GM18519 (cell line): Measurements from ENCODE around the gene TMEM97.

Experiments
- ATAC-seq: cut with Tn5 transposase; IDR thresholded peaks from one replicate; pipeline ENCODE4 v1.9.1; 2021; ENCODE audit warnings: mild to moderate bottlenecking, moderate library complexity; ENCODE audit not compliant: unreplicated experiment, low FRiP score

Gene TMEM97

GRCh38 chr17:28363776-28364650, 45.0 kb downstream of the TMEM97 start:
- ATAC-seq, result no peak

GRCh38 chr17:28364665-28365363, 45.8 kb downstream of the TMEM97 start, which contains the start of gene SEBOX:
Gene SEBOX (minus strand): TSS chr17:28365199. CDS start chr17:28365151, 48 bp downstream.
- no peak for ATAC-seq

DNA sequence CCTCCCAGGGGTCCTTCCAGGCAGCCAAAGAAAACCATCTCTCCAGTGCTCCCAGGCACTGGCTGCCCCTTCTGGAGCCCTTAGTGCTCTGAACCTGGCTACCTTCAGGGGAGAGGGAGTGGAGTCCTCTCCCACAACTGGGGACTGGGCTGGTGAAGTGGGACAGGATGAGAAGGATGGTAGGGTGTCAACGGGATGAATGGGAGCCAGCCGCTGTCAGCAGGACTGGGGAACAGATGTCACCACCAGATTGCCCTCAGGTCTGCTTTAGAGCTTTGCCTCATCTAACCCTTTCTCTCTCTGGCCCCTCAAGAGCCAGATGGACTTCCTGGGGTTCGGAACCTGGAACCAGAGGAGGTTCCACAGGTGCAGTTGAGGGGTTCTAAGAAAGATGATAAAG, 46.5 kb downstream of the TMEM97 start:
- ATAC-seq, result no peak

DNA sequence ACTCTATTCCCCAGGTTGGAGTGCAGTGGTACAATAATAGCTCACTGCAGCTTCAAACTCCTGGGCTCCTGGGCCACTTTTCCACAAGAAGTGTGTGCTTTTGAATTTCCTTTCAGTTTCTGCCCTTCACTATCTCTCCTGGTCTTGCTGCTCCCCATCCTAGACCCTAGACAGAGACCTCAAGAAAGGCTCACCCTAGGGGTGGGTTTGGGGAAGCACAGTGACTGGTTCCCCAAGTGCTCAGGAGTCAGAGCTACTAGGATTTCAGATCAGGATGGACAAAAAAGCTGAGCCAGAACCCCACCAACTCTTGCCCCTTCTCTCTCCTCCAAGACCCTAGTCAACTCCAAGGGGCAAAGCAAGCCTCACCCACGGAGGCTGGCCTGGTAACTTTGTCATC, 47.6 kb downstream of the TMEM97 start:
- ATAC-seq, result no peak

GRCh38 chr17:28367641-28368305, 48.8 kb downstream of the TMEM97 start:
- no peak for ATAC-seq

DNA sequence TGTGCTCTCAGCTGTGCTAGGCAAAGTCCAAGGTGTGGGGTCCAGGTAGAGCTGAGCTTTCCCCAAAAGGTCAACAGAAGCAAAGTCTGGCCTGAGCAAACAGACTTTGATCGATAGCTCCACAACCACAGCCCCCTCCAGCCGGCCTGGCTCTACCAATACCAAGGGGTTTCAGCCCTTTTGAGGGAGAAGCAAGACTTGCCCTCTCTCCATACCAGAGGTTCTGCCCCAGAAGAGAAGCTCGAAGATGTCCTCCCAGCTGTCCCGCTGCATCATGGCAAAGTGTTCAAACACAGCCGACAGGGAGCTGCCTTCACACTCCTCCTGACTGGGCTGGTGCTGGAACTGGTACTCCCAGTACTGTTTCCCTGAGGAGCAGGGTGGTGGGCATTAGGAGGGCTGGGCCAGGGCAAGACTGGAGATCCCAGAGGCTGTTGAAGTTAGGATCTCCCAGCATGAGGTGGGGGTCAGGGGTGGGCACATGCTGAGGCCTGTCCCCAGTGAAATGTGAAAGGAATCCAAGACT, 49.4 kb downstream of the TMEM97 start:
- no peak for ATAC-seq

DNA sequence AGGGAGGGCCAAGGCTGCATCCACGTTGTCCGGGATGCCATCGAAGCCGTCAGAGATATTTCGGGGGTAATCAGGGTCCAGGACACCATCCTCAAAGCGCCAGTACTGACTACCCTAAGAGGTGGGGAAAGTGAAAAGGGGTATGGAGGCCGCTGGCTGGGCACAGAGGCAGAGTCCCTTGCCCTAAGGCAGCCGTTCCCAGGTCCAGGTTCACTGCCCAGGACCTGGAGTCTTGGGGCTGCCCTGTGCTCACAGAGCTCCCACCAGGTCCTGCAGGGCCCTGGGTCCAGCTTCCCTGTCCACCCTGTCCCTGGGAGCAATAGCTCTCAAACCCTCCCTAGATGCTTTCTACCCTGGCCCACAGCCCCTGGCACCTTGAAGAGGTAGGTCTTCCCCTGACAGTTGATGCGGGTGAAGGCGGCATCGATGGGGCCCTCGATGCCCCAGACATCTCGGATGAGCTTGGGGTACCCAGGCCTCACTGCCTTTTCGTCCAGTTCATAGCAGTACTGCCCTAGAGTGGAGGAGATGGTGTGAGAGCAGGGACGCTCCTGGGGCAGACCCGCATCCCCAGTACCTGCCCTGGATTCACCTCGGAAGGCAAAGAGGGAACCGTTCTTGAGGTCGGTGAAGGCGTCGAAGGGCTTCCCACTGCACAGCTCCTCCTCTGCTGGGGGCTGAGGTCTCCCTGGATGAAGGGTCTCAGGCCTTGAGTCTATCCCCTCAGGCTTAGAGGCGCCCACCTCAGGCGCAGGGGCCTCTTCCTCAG, 50.1 kb downstream of the TMEM97 start:
- ATAC-seq, result no peak

- no peak for ATAC-seq
Measured at GRCh38 chr17:28369684-28370034, 50.7 kb downstream of the TMEM97 start.

DNA sequence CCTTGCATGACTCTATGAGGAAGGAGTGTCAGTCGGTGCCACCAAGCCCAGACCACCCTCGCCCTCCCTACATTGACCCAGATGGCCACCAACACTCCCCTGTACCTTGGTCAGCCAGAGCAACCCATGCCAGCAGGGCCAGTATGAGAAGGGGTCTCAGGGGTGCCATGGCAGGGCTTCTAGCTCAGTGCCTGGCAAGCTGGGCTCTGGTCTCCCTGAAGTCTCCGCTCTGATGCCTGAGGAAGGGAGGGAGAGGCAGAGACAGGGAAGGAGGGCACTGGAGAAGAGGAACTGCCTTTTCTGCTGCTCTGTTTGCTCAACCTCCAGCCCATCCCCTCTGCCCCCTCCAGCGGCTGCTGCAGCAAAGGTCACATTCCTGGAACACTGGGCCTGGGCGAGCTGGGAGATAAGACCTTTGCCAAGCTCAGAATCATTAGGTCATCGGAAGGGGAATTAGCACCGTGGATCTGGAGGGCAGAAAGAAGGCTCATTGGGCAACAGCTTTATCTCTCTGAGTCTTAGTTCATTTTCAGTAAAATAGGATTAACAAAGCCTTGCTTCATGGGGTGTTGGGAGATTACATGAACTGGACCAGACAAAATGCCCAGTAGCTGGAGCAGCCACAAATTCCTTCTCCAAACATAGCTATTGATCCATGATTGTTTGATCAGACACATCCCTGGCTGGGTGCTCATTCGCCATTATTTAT, 51.2 kb downstream of the TMEM97 start, which contains the start of gene VTN:
VTN (minus strand) TSS at position 273 of the 709 bp plus-strand sequence; CDS start at position 169, 104 bp downstream.
- ATAC-seq, result no peak

DNA sequence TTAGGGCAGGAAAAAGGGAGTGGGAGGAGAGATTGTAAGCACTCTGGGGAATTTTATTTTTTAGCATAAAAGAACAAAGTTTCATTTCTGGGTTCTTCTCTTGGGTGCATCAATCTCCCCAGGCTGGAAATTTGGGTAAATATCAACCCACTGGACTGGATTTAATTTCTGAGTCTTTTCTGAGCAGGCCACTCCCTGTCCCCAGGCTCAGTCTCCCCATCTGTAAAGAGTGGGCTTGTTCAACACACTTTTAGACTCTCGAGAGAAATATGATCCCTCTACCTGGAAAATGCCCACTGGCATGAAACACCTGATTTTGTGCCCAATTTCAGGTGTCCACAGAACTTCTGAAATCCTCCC, 51.7 kb downstream of the TMEM97 start:
- no peak for ATAC-seq

- ATAC-seq, result peak; percentile 65
Measured at GRCh38 chr17:28371245-28372202, 52.5 kb downstream of the TMEM97 start, which contains the start of gene SARM1. Gene SARM1 (plus strand): TSS chr17:28371694. CDS start chr17:28372033, 339 bp downstream.

DNA sequence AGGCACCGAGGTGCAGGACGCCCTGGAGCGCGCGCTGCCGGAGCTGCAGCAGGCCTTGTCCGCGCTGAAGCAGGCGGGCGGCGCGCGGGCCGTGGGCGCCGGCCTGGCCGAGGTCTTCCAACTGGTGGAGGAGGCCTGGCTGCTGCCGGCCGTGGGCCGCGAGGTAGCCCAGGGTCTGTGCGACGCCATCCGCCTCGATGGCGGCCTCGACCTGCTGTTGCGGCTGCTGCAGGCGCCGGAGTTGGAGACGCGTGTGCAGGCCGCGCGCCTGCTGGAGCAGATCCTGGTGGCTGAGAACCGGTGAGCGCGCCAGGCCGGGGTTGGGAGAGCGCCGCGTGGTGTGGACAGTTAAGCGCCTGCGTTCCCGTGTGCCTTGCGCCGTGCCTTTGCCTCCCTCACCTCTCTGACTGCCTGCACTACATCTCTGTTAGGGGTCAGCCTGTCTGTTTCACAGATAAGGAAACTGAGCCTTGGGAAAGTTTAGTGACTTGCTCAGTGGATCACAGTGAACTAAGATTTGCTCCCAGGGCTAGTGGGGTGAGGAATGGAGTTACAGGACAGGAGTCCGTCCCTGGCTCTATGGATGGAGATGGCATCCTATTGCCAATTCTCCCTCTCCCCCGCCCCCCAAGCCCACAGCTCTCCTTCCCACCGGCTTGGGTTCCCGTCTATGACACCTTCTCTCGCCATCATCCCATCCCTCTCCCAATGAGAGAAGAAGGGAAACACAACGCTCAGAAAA, 53.4 kb downstream of the TMEM97 start:
- ATAC-seq, result no peak

- ATAC-seq, result no peak
Measured at GRCh38 chr17:28372945-28373274, 53.9 kb downstream of the TMEM97 start.
